Right atrium auricular region (tissue), 2 donors: Measurements from ENCODE around the gene SH2D7. TPM values are rescaled to one million over a fixed set of nuclear protein-coding genes. Genes with fewer than 3 reads are reported as not detected.

Source experiments
- DNase-seq: peaks from one replicate; pipeline ENCODE4 v3.0.0-alpha.2; 2019; ENCODE audit warnings: low spot score
- H3K27ac ChIP-seq, 2 donors: fragments of 200-600 bp; sonication (generic); 1 replicate in 1 of 2; 2 replicates in 1 of 2; pipeline ENCODE4 v1.5.1; 2016 to 2019
- H3K27me3 ChIP-seq, 2 donors: fragments of 200-600 bp; sonication (generic); one replicate each; pipeline versions ENCODE4 v1.5.1 to v1.6.0; 2017 to 2019
- H3K36me3 ChIP-seq: fragments of 200-600 bp; sonication (generic); one replicate; pipeline ENCODE4 v1.5.1; 2016
- H3K4me1 ChIP-seq, 2 donors: fragments of 200-600 bp; sonication (generic); one replicate each; pipeline versions ENCODE4 v1.5.1 to v1.6.0; 2017 to 2019
- H3K4me3 ChIP-seq, 2 donors: fragments of 200-600 bp; sonication (generic); 1 replicate in 1 of 2; 2 replicates in 1 of 2; pipeline ENCODE4 v1.5.1; 2017 to 2019; ENCODE audit warnings: mild to moderate bottlenecking in 1 of 2, moderate library complexity in 1 of 2
- H3K9me3 ChIP-seq, 2 donors: fragments of 200-600 bp; sonication (generic); one replicate each; pipeline ENCODE4 v1.5.1; 2019
- total RNA-seq, 2 donors: library from RNA; depleted of rRNA; stranded (reverse); fragments of >200 nt; gene quantifications; one replicate each; pipeline ENCODE4 v1.1.0, GENCODE V29; 2016
- TF ChIP-seq, protein P1 (sequence below), 2 donors: fragments of 200-600 bp; sonication (generic); IDR thresholded peaks; one replicate each; pipeline ENCODE4 v1.5.1; 2019; ENCODE audit warnings: antibody characterized with exemption in 2 of 2

Gene SH2D7
- total RNA-seq, 2 donors from 2014 or later: not detected

DNA sequence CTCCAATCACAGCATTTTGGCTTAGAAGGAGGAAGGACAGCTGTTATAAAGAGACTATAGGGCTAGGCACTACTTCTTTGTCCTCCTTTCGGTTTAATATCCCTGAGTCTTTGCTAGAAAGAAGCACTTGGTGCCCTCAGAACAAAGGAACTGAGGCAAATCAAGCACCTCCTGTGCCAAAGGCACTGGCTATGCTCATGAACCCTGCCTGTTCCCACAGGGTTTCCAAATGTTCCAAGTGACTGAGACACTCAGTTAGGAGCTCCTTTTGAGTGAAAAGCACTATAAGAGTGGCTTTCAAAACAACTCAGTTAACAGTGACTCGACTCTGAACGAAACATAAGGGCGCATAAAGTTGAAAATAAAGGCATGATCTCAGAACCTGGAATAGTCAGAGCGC is 39.8 kb upstream of the SH2D7 start:
- H3K9me3 ChIP-seq: no peaks in the 10 kb centered on the region
- TF ChIP-seq, protein P1, sequence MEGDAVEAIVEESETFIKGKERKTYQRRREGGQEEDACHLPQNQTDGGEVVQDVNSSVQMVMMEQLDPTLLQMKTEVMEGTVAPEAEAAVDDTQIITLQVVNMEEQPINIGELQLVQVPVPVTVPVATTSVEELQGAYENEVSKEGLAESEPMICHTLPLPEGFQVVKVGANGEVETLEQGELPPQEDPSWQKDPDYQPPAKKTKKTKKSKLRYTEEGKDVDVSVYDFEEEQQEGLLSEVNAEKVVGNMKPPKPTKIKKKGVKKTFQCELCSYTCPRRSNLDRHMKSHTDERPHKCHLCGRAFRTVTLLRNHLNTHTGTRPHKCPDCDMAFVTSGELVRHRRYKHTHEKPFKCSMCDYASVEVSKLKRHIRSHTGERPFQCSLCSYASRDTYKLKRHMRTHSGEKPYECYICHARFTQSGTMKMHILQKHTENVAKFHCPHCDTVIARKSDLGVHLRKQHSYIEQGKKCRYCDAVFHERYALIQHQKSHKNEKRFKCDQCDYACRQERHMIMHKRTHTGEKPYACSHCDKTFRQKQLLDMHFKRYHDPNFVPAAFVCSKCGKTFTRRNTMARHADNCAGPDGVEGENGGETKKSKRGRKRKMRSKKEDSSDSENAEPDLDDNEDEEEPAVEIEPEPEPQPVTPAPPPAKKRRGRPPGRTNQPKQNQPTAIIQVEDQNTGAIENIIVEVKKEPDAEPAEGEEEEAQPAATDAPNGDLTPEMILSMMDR (IDR thresholded peaks at IDR 0.05): no peak
- H3K27ac ChIP-seq: no peak overlapping the region
- DNase-seq: no peak
- no peaks in the 10 kb centered on the region for H3K27me3 ChIP-seq
- H3K4me3 ChIP-seq: no peak overlapping the region
- H3K36me3 ChIP-seq: peaks cover 9% of the 10 kb centered on the region
- H3K4me1 ChIP-seq: peaks cover 0 to 87% of the 10 kb centered on the region in 2 donors

DNA sequence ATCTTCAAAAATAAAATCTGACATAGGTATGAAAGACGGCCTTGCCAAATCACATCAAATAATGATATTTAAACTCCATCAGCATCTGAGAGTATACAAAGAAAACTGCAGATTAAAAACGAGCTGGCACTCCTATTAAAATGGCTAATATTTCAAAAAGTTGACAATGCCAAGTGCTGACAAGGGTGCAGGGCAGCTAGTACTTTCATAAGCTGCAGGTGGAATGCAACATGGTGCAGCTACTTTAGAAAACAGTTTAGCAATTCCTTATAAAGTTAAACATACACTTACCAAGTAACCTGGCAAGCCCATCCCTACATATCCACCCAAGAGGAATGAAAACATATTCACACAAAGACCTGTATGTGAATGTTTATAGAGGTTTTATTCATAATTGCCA is 37.8 kb upstream of the SH2D7 start:
- Histone ChIP-seq H3K27me3 (no peaks in the 10 kb centered on the region), H3K4me1 (peaks cover 0 to 87% of the 10 kb centered on the region in 2 donors)

DNA sequence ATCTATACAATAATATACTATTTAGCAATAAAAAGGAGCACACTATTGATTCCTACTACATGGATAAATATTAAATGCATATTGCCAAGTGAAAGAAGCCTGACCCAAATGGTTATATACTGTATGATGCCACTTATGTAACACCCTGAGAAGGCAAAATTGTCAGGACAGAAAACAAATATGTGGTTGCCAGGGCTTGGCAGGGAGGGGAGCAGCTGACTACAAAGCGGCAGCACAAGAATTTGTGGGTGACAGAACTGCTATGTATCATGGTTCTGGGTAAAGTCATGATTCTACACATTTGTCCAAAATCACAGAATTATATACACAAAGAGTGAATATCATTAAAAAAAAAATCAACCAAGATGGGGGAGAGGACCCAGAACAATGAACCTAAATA is 37.4 kb upstream of the SH2D7 start:
- no peak overlapping the region for H3K27ac ChIP-seq
- no peaks in the 10 kb centered on the region for H3K9me3 ChIP-seq
- H3K4me3 ChIP-seq: no peak overlapping the region
- peaks cover 9% of the 10 kb centered on the region for H3K36me3 ChIP-seq
- TF ChIP-seq, protein P1 (IDR thresholded peaks at IDR 0.05): no peak
- peaks cover 0 to 83% of the 10 kb centered on the region in 2 donors for H3K4me1 ChIP-seq
- H3K27me3 ChIP-seq: no peaks in the 10 kb centered on the region
- no peak for DNase-seq

More for the DNA sequence above, 37.8 kb upstream of the SH2D7 start:
- no peak for DNase-seq
- no peak overlapping the region for H3K27ac ChIP-seq
- H3K9me3 ChIP-seq: no peaks in the 10 kb centered on the region
- H3K36me3 ChIP-seq: peaks cover 9% of the 10 kb centered on the region
- TF ChIP-seq, protein P1 (IDR thresholded peaks at IDR 0.05): no peak
- H3K4me3 ChIP-seq: no peak overlapping the region

DNA sequence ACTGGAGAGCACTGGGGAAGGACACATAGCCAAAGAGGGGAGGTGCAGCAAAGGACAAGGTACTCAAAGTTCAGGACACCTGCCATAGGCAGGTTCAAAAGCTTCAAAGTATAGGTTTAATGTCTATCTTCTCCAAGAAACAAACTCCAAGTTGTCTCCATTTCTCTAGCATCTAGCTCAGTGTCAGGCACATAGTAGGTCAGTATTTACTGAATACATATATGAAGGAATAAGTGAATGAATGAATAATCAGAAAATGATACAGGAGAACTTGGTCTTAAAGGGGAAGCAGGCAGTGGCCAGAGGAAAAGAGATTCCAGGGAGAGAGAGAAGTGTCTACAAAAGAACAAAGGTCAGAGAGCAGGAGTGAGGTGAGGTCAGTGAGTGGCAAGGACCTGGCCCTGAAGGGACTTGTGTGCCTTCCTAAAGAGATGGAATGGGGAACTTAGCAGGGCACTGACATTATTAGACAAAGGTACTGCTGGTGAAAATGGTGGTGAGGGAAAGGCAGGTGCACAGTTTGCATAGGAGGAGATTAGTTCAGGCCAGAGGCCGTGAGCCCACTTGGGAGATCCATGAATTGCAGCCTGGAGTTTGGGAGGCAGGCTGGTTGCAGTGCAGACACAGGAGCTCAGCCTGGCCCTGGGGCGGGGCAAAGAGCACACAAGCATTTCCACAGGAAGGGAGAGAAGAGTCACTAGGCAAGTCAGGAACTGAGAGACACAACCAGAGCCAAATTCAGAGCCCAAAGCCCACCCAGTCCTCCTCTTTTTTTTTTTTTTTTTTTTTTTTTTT is 36.2 kb upstream of the SH2D7 start:
- peaks cover 9% of the 10 kb centered on the region for H3K36me3 ChIP-seq
- no peak overlapping the region for H3K4me3 ChIP-seq
- no peaks in the 10 kb centered on the region for H3K27me3 ChIP-seq
- H3K9me3 ChIP-seq: no peaks in the 10 kb centered on the region
- H3K27ac ChIP-seq: peak overlapping the region; percentile 44 to 64
- H3K4me1 ChIP-seq: peaks cover 0 to 71% of the 10 kb centered on the region in 2 donors
- DNase-seq: no peak
- TF ChIP-seq, protein P1 (IDR thresholded peaks at IDR 0.05): no peak

DNA sequence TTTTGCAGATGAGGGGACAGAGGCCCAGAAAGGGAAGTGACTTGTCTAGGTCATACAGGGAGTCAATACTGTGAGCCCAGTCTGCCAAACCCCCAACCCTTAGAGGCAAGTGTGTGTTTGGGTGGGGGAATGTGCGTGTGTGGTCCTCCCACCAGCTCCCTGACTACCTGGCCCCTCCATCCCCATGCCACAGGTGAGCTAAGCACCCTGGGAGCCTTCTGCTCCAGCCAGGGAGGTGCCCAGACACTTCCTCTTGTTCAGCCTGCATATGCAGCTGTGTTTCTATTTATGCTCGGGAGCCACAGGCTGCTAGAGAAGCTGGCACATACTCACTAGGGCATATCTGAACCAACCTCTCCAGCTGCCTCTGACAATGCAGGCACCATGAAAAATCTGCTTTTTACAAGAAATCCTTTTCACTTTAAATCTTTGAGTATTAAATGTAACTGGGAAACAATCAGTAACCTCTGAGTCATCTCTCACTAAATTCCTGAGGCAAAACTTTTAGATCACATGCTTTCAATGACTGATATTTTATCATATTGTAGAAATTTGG is 35.6 kb upstream of the SH2D7 start:
- no peaks in the 10 kb centered on the region for H3K27me3 ChIP-seq
- H3K4me3 ChIP-seq: no peak overlapping the region
- no peak for DNase-seq
- H3K9me3 ChIP-seq: no peaks in the 10 kb centered on the region
- H3K4me1 ChIP-seq: peaks cover 0 to 66% of the 10 kb centered on the region in 2 donors
- peak overlapping the region; percentile 44 to 64 for H3K27ac ChIP-seq
- peaks cover 9% of the 10 kb centered on the region for H3K36me3 ChIP-seq
- TF ChIP-seq, protein P1 (IDR thresholded peaks at IDR 0.05): no peak
